Transverse colon (tissue), 4 donors: Measurements from ENCODE around the gene CPLX1.

Source experiments
- EP300 ChIP-seq: sonication (generic); formaldehyde crosslinking; IDR thresholded peaks from one replicate; pipeline ENCODE4 v1.6.1; 2017; ENCODE audit warnings: antibody characterized with exemption, low read depth
- POLR2A ChIP-seq: fragments of 450-650 bp; IDR thresholded peaks from one replicate; pipeline ENCODE4 v1.6.1; 2016; ENCODE audit warnings: antibody characterized with exemption, mild to moderate bottlenecking, moderate library complexity
- POLR2AphosphoS5 ChIP-seq, 3 donors: sonication (generic); formaldehyde crosslinking; IDR thresholded peaks; one replicate each; pipeline ENCODE4 v1.6.1; 2016; ENCODE audit warnings: antibody characterized with exemption in 3 of 3
- TF ChIP-seq, protein P1 (sequence below), 5 experiments: fragments of 200-600 bp in 3 of 5; fragments of 450-650 bp in 2 of 5; sonication (generic) in 3 of 5; IDR thresholded peaks; 1 replicate in 2 of 5; 2 replicates in 3 of 5; pipeline ENCODE4 v1.5.1; 2016 to 2017; ENCODE audit warnings: antibody characterized with exemption in 5 of 5, inconsistent platforms in 3 of 5, mild to moderate bottlenecking in 2 of 5, moderate library complexity in 1 of 5

GRCh38 chr4:828641-829271, 2.8 kb upstream of the CPLX1 start:
- TF ChIP-seq, protein P1, sequence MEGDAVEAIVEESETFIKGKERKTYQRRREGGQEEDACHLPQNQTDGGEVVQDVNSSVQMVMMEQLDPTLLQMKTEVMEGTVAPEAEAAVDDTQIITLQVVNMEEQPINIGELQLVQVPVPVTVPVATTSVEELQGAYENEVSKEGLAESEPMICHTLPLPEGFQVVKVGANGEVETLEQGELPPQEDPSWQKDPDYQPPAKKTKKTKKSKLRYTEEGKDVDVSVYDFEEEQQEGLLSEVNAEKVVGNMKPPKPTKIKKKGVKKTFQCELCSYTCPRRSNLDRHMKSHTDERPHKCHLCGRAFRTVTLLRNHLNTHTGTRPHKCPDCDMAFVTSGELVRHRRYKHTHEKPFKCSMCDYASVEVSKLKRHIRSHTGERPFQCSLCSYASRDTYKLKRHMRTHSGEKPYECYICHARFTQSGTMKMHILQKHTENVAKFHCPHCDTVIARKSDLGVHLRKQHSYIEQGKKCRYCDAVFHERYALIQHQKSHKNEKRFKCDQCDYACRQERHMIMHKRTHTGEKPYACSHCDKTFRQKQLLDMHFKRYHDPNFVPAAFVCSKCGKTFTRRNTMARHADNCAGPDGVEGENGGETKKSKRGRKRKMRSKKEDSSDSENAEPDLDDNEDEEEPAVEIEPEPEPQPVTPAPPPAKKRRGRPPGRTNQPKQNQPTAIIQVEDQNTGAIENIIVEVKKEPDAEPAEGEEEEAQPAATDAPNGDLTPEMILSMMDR (IDR thresholded peaks at IDR 0.05), result no peak
- no peak for TF ChIP-seq EP300
- no peak for TF ChIP-seq POLR2A
- TF ChIP-seq POLR2AphosphoS5 (IDR thresholded peaks at IDR 0.05), result no peak
